ENCODE data around the gene SFMBT1. TPM values are rescaled to one million over a fixed set of nuclear protein-coding genes. Genes with fewer than 3 reads are reported as not detected.
A peak's percentile ranks its signal among the peaks of the same experiment; 100 is the strongest.

Gene SFMBT1
- total and polyA plus RNA-seq, 2 donors from 2014 or later, result 3.4 to 16.0 TPM

GRCh38 chr3:52939600-52939999 lies 106.3 kb downstream of the SFMBT1 start:
- Histone ChIP-seq H3K36me3 (ENCODE audit: control insufficient read depth in 2 of 3, insufficient read depth in 3 of 3, low read length in 3 of 3) (no peaks in the 10 kb centered on the region), H3K27me3 (ENCODE audit: control insufficient read depth, insufficient read depth, low read length) (no peaks in the 10 kb centered on the region), H3K9ac (ENCODE audit: low read length in 3 of 3) (no peak overlapping the region), H3K9me3 (ENCODE audit: control insufficient read depth in 2 of 3, insufficient read depth in 1 of 3, low read length in 3 of 3) (no peaks in the 10 kb centered on the region), H3K4me3 (ENCODE audit: low read length in 3 of 3) (no peak overlapping the region), H3K27ac (ENCODE audit: low read depth in 2 of 2, low read length in 2 of 2) (no peak overlapping the region), H3K4me1 (ENCODE audit: control insufficient read depth in 2 of 3, insufficient read depth in 2 of 3, low read depth in 1 of 3, low read length in 3 of 3) (no peaks in the 10 kb centered on the region)
- DNase-seq (no peak), FAIRE-seq (peak; percentile 79)
- TF ChIP-seq, protein P1, sequence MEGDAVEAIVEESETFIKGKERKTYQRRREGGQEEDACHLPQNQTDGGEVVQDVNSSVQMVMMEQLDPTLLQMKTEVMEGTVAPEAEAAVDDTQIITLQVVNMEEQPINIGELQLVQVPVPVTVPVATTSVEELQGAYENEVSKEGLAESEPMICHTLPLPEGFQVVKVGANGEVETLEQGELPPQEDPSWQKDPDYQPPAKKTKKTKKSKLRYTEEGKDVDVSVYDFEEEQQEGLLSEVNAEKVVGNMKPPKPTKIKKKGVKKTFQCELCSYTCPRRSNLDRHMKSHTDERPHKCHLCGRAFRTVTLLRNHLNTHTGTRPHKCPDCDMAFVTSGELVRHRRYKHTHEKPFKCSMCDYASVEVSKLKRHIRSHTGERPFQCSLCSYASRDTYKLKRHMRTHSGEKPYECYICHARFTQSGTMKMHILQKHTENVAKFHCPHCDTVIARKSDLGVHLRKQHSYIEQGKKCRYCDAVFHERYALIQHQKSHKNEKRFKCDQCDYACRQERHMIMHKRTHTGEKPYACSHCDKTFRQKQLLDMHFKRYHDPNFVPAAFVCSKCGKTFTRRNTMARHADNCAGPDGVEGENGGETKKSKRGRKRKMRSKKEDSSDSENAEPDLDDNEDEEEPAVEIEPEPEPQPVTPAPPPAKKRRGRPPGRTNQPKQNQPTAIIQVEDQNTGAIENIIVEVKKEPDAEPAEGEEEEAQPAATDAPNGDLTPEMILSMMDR (IDR thresholded peaks at IDR 0.05; ENCODE audit: borderline replicate concordance, extremely low read depth, insufficient read depth), result no peak
- intact Hi-C loops (cut with DNase I), result no loop called here

GRCh38 chr3:52934630-52935530 lies 111.0 kb downstream of the SFMBT1 start:
- TF ChIP-seq, protein P1 (IDR thresholded peaks at IDR 0.05; ENCODE audit: borderline replicate concordance, extremely low read depth, insufficient read depth), result peak; percentile 77
- Histone ChIP-seq H3K9me3 (ENCODE audit: control insufficient read depth in 2 of 3, insufficient read depth in 1 of 3, low read length in 3 of 3) (no peaks in the 10 kb centered on the region), H3K4me1 (ENCODE audit: control insufficient read depth in 2 of 3, insufficient read depth in 2 of 3, low read depth in 1 of 3, low read length in 3 of 3) (no peaks in the 10 kb centered on the region), H3K4me3 (ENCODE audit: low read length in 3 of 3) (no peak overlapping the region), H3K27me3 (ENCODE audit: control insufficient read depth, insufficient read depth, low read length) (no peaks in the 10 kb centered on the region), H3K27ac (ENCODE audit: low read depth in 2 of 2, low read length in 2 of 2) (no peak overlapping the region), H3K36me3 (ENCODE audit: control insufficient read depth in 2 of 3, insufficient read depth in 3 of 3, low read length in 3 of 3) (peaks cover 0 to 12% (median 0%) of the 10 kb centered on the region in 3 donors), H3K9ac (ENCODE audit: low read length in 3 of 3) (no peak overlapping the region)
- peak; percentile 55 for FAIRE-seq
- intact Hi-C loops (cut with DNase I), result no loop called here
- DNase-seq, result peak in 3 of 5 donors; percentile 29 to 67 (median 49)

GRCh38 chr3:52931889-52932288 lies 114.0 kb downstream of the SFMBT1 start:
- Histone ChIP-seq H3K36me3 (ENCODE audit: control insufficient read depth in 2 of 3, insufficient read depth in 3 of 3, low read length in 3 of 3) (peaks cover 0 to 14% (median 0%) of the 10 kb centered on the region in 3 donors), H3K9ac (ENCODE audit: low read length in 3 of 3) (no peak overlapping the region), H3K27ac (ENCODE audit: low read depth in 2 of 2, low read length in 2 of 2) (no peak overlapping the region), H3K9me3 (ENCODE audit: control insufficient read depth in 2 of 3, insufficient read depth in 1 of 3, low read length in 3 of 3) (no peaks in the 10 kb centered on the region), H3K4me3 (ENCODE audit: low read length in 3 of 3) (no peak overlapping the region), H3K27me3 (ENCODE audit: control insufficient read depth, insufficient read depth, low read length) (no peaks in the 10 kb centered on the region), H3K4me1 (ENCODE audit: control insufficient read depth in 2 of 3, insufficient read depth in 2 of 3, low read depth in 1 of 3, low read length in 3 of 3) (no peaks in the 10 kb centered on the region)
- DNase-seq, result no peak
- intact Hi-C loops (cut with DNase I), result no loop called here
- TF ChIP-seq, protein P1 (IDR thresholded peaks at IDR 0.05; ENCODE audit: borderline replicate concordance, extremely low read depth, insufficient read depth), result no peak
- FAIRE-seq, result no peak
